Adipose tissue (tissue), 3 donors: Measurements from ENCODE around the gene GRAP2. TPM values are rescaled to one million over a fixed set of nuclear protein-coding genes. Genes with fewer than 3 reads are reported as not detected.

Source experiments
- H3K27ac ChIP-seq: one replicate; pipeline ENCODE4 v1.5.1; 2013; ENCODE audit warnings: low read depth, low read length
- WGBS, 3 donors: extraction: QIAGEN DNeasy Blood & Tissue Kit; methylation state at CpG; one replicate each; pipeline ENCODE4 v1.1.7; 2013; 5-methylcytosine and 5-hydroxymethylcytosine counted together
- polyA plus RNA-seq, 3 donors: library from polyadenylated mRNA; stranded (reverse); fragments of 200-250 nt; gene quantifications; one replicate each; pipeline ENCODE4 v1.2.3, GENCODE V29; 2013
- donor health status: healthy with polysubstance abuse.
- donor health status: Bipolar disorder and iron deficiency.
- donor health status: healthy.

GRAP2 gene
- polyA plus RNA-seq, 3 donors, result 0.41 to 2.1 (median 1.5) TPM

DNA sequence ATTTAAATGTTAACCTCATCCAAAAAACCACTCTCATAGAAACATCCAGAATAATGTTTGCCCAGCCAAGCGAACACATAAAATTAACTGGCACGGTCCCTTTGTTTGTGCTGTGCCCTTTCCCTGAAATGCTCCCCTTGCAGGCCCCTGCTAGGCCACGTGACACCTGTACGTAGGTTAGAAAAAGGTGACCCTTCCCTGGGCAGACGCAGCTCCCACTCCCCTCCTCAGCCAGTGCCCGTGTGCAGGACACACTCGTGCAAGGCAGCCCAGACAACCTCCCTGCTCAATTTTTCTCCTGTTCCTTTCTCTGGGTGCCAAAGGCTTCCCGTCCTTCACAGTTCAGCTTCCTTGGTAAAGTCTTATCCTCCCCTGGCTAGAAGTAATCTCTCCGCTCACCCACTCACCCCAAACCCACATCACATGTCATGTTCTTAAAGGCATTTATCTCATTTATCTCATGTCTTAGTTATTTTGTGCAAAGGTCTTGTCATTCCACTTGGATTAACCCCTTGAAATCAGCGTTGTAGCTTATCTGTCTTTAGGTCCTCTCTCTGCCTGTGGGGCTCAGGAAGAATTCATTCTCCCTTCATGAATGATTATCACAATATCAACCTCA, 114.6 kb downstream of the GRAP2 start:
- H3K27ac ChIP-seq, result no peak overlapping the region
- 45 to 86% (median 82%) methylated on average over 10 of the region's 10 CpGs for WGBS, 3 donors

DNA sequence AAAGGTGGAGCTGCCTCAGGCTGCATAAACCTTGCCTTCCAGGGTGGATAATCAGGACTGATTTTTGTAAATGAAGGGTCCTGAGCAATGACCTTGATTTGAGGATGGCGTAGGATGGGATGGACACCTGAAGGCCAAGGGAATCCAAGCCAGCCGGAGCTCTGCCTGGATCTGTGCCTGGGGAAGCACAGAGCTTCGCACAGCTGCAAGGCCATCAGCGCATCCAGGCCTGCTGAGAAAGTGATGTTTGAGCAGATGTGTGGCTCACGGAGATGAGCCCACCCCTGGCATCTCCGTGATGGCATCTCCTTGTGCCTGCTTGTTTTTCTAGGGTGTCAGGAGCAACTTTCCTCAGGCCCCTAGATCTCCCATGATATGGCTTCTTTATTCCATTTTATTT, 117.2 kb downstream of the GRAP2 start:
- H3K27ac ChIP-seq, result no peak overlapping the region
- WGBS, 3 donors, result 72 to 99% (median 95%) methylated on average over 6 of the region's 6 CpGs

- no peak overlapping the region for H3K27ac ChIP-seq
- 92 to 94% (median 94%) methylated on average over 9 of the region's 9 CpGs for WGBS, 3 donors
Observed at GRCh38 chr22:40019100-40019499, 118.2 kb downstream of the GRAP2 start.

- H3K27ac ChIP-seq, result no peak overlapping the region
- 89 to 95% (median 90%) methylated on average over 7 of the region's 7 CpGs for WGBS, 3 donors
Observed at GRCh38 chr22:40020956-40021355, 120.1 kb downstream of the GRAP2 start.

- H3K27ac ChIP-seq, result no peak overlapping the region
- WGBS, 3 donors, result 91 to 94% (median 92%) methylated on average over 18 to 34 of the region's 34 CpGs
Observed at GRCh38 chr22:40021401-40022000, 120.6 kb downstream of the GRAP2 start.

GRCh38 chr22:40022536-40023240, 121.8 kb downstream of the GRAP2 start:
- WGBS, 3 donors, result 77 to 82% (median 82%) methylated on average over 11 of the region's 11 CpGs
- H3K27ac ChIP-seq, result no peak overlapping the region

Other genes starting within 250 kb of the GRAP2 start
- gene ENTHD1, start 7.3 kb upstream of the GRAP2 start, polyA plus RNA-seq, result not detected
- gene TMA7B, start 59.3 kb downstream of the GRAP2 start, polyA plus RNA-seq, result under 1 TPM in 1 of 3 donors, not detected in 2; 0.56 TPM
- gene FAM83F, start 93.9 kb downstream of the GRAP2 start, polyA plus RNA-seq, result 1 to 10 TPM in 2 of 3 donors, under 1 TPM in 1; 0.11 to 8.4 (median 1.2) TPM